Lower lobe of right lung (tissue), 2 donors: Measurements from ENCODE around the gene IFNA7. TPM values are rescaled to one million over a fixed set of nuclear protein-coding genes. Genes with fewer than 3 reads are reported as not detected.
A peak's percentile ranks its signal among the peaks of the same experiment; 100 is the strongest.
"Not testable (repeated sequence)": the region's sequence is repeated elsewhere in the genome, so short reads cannot be mapped to it uniquely, and the experiment has no call there.

Experiments
- ATAC-seq, 2 donors: fragments of 200-7000 bp; cut with Tn5 transposase; one replicate each; pipeline ENCODE4 v1.9.1; 2020 to 2022; ENCODE audit warnings: mild to moderate bottlenecking in 2 of 2, moderate library complexity in 2 of 2
- DNase-seq: peaks from one replicate; pipeline ENCODE4 v3.0.0-alpha.2; 2020
- H3K27ac ChIP-seq: fragments of 200-600 bp; one replicate; pipeline ENCODE4 v1.8.0; 2022
- H3K27me3 ChIP-seq: fragments of 200-600 bp; one replicate; pipeline ENCODE4 v1.8.0; 2022; ENCODE audit warnings: low read depth
- H3K36me3 ChIP-seq: fragments of 200-600 bp; one replicate; pipeline ENCODE4 v1.8.0; 2022; ENCODE audit warnings: mild to moderate bottlenecking
- H3K4me1 ChIP-seq: fragments of 200-600 bp; one replicate; pipeline ENCODE4 v1.8.0; 2022
- H3K4me3 ChIP-seq: fragments of 200-600 bp; one replicate; pipeline ENCODE4 v1.8.0; 2022; ENCODE audit warnings: mild to moderate bottlenecking
- H3K9me3 ChIP-seq: fragments of 200-600 bp; one replicate; pipeline ENCODE4 v1.8.0; 2022
- CTCF ChIP-seq: fragments of 200-600 bp; IDR thresholded peaks from one replicate; pipeline ENCODE4 v1.8.0; 2022; ENCODE audit warnings: antibody characterized with exemption, mild to moderate bottlenecking
- intact Hi-C: fragments of 100-400 bp; cut with DNase I; formaldehyde crosslinking; loops from one replicate; pipeline ENCODE4 v1.11.0; 2022
- total RNA-seq: library from RNA; stranded (reverse); fragmentation: NEBNext Ultra II Directional; extraction: Animal tissue kit (Norgen Biotek cat#: 25700); gene quantifications from one replicate; pipeline ENCODE4 v1.2.1, GENCODE V29; 2021
- donor health status: DM: no; HTN: yes; CAD: no; lungs with severe emphysema.

The IFNA7 gene
- total RNA-seq, 1 donor from 2014 or later, result not detected

GRCh38 chr9:21210311-21210710, 8.3 kb upstream of the IFNA7 start:
- intact Hi-C loops, result no loop called here
- Histone ChIP-seq H3K27me3 (no peaks in the 10 kb centered on the region), H3K27ac (no peak overlapping the region), H3K4me3 (no peak overlapping the region), H3K36me3 (no peaks in the 10 kb centered on the region), H3K9me3 (no peaks in the 10 kb centered on the region), H3K4me1 (no peaks in the 10 kb centered on the region)
- TF ChIP-seq CTCF, result no peak
- no peak for DNase-seq
- no peak for ATAC-seq

- H3K9me3 ChIP-seq, DNase-seq, intact Hi-C loops, H3K36me3 ChIP-seq, H3K27ac ChIP-seq, ATAC-seq, H3K4me1 ChIP-seq, H3K27me3 ChIP-seq, H3K4me3 ChIP-seq: not testable (repeated sequence)
These were observed 5.0 kb upstream of the IFNA7 start, which contains the start of gene IFNA10 for GRCh38 chr9:21207043-21207442. Gene IFNA10, minus strand, starts transcription at chr9:21207143. Its CDS starts 46 bp downstream, at chr9:21207097.

- H3K4me3 ChIP-seq, result no peak overlapping the region
- intact Hi-C loops, result no loop called here
- TF ChIP-seq CTCF, result no peak
- no peaks in the 10 kb centered on the region for H3K27me3 ChIP-seq
- H3K9me3 ChIP-seq, result no peaks in the 10 kb centered on the region
- no peak for ATAC-seq
- no peak overlapping the region for H3K27ac ChIP-seq
- DNase-seq, result no peak
- H3K4me1 ChIP-seq, result no peaks in the 10 kb centered on the region
- no peaks in the 10 kb centered on the region for H3K36me3 ChIP-seq
These were observed 3.2 kb upstream of the IFNA7 start for GRCh38 chr9:21205204-21205603.

- peak; percentile 63 for TF ChIP-seq CTCF
- H3K27ac ChIP-seq, intact Hi-C loops, H3K4me3 ChIP-seq, H3K36me3 ChIP-seq, DNase-seq, H3K27me3 ChIP-seq, H3K9me3 ChIP-seq, H3K4me1 ChIP-seq: not testable (repeated sequence)
- ATAC-seq, result peak; percentile 84 to 86
These were observed 6.9 kb downstream of the IFNA7 start for GRCh38 chr9:21194867-21195776.

- H3K36me3 ChIP-seq, ATAC-seq, H3K9me3 ChIP-seq, intact Hi-C loops, H3K4me3 ChIP-seq, H3K27me3 ChIP-seq, DNase-seq, H3K4me1 ChIP-seq, H3K27ac ChIP-seq: not testable (repeated sequence)
These were observed 14.5 kb downstream of the IFNA7 start, which contains the start of gene IFNA4 for GRCh38 chr9:21187487-21187886. Gene IFNA4, minus strand, starts transcription at chr9:21187587. Its CDS starts 56 bp downstream, at chr9:21187531.

GRCh38 chr9:21182810-21183736, 18.9 kb downstream of the IFNA7 start:
- H3K36me3 ChIP-seq, intact Hi-C loops, H3K27me3 ChIP-seq, H3K27ac ChIP-seq, H3K9me3 ChIP-seq, DNase-seq, H3K4me3 ChIP-seq, H3K4me1 ChIP-seq: not testable (repeated sequence)
- peak; percentile 38 for TF ChIP-seq CTCF
- peak; percentile 82 to 85 for ATAC-seq
